A549 (cell line): ENCODE measurements around the gene ZNF287. TPM values are rescaled to one million over a fixed set of nuclear protein-coding genes. Genes with fewer than 3 reads are reported as not detected.

ENCODE experiments used
- ATAC-seq, 2 experiments: fragments of 200-7000 bp in 1 of 2; fragments of >200 bp in 1 of 2; cut with Nextera tagmentation in 1 of 2; cut with Tn5 transposase in 1 of 2; 3 replicates each; pipeline versions ENCODE4 v1.8.0 to v1.9.1; 2018 to 2020; ENCODE audit warnings: mild to moderate bottlenecking in 1 of 2, moderate library complexity in 1 of 2
- CTCF ChIA-PET: fragments of 300-600 bp; sonication (Branson Sonifier 250); formaldehyde crosslinking; extraction: SDS; loops from one replicate; lab custom pipeline; 2021; ENCODE audit warnings: antibody characterized with exemption, inconsistent platforms; lab: Yijun Ruan, JAX
- POLR2A ChIA-PET: fragments of 350-600 bp; formaldehyde crosslinking; extraction: SDS; loops from one replicate; lab custom pipeline; 2021; ENCODE audit warnings: antibody characterized with exemption, inconsistent platforms; lab: Yijun Ruan, JAX
- DNase-seq, 2 experiments: peaks; one replicate each; pipeline versions ENCODE4 v3.0.0 to v3.0.0-alpha.2; 2011 to 2016; ENCODE audit warnings: low read depth in 1 of 2, low spot score in 1 of 2
- FAIRE-seq: peaks from 2 replicates; lab custom pipeline; 2011; peaks lifted over from hg19 to GRCh38; lab: Jason Lieb, UNC
- H3K27ac ChIP-seq, 2 experiments: fragments of >200 bp; sonication (Bioruptor Twin); formaldehyde crosslinking; 3 replicates each; pipeline ENCODE4 v1.5.1; 2016 to 2017
- H3K4me1 ChIP-seq: fragments of >200 bp; sonication (Bioruptor Twin); formaldehyde crosslinking; 3 replicates; pipeline ENCODE4 v1.6.1; 2016
- H3K4me2 ChIP-seq: fragments of >200 bp; sonication (Bioruptor Twin); formaldehyde crosslinking; 3 replicates; pipeline ENCODE4 v1.6.1; 2016
- H3K4me3 ChIP-seq: fragments of >200 bp; sonication (Bioruptor Twin); formaldehyde crosslinking; 3 replicates; pipeline ENCODE4 v1.5.1; 2016
- H3K9me3 ChIP-seq: fragments of >200 bp; sonication (Bioruptor Twin); formaldehyde crosslinking; 3 replicates; pipeline ENCODE4 v1.6.1; 2016
- CBX8 ChIP-seq: fragments of 200-600 bp; sonication (generic); IDR thresholded peaks from 2 replicates; pipeline ENCODE4 v1.6.1; 2016
- CEBPB ChIP-seq, 2 experiments: fragments of >200 bp in 1 of 2; sonication (Bioruptor Twin) in 1 of 2; formaldehyde crosslinking in 1 of 2; IDR thresholded peaks; 2 replicates each; pipeline ENCODE4 v1.6.1; 2012 to 2016
- CHD2 ChIP-seq: fragments of 150-350 bp; IDR thresholded peaks from 2 replicates; pipeline ENCODE4 v1.6.1; 2014; ENCODE audit warnings: low read length; ENCODE audit not compliant: partially characterized antibody
- CHD4 ChIP-seq: fragments of 200-600 bp; sonication (generic); IDR thresholded peaks from 2 replicates; pipeline ENCODE4 v1.6.1; 2016; ENCODE audit warnings: antibody characterized with exemption, mild to moderate bottlenecking, borderline replicate concordance
- EHF ChIP-seq: fragments of 250-450 bp; sonication (Bioruptor Pico); IDR thresholded peaks from 2 replicates; pipeline ENCODE4 v1.5.0; 2020; ENCODE audit warnings: mild to moderate bottlenecking
- EHMT2 ChIP-seq: fragments of 200-600 bp; sonication (generic); IDR thresholded peaks from 2 replicates; pipeline ENCODE4 v1.6.1; 2016; ENCODE audit warnings: antibody characterized with exemption, low read depth, mild to moderate bottlenecking, moderate library complexity
- ESRRA ChIP-seq: fragments of 150-350 bp; IDR thresholded peaks from 2 replicates; pipeline ENCODE4 v1.6.1; 2014; ENCODE audit warnings: mild to moderate bottlenecking, low read length, borderline replicate concordance
- FOXS1 ChIP-seq: fragments of 250-450 bp; sonication (Bioruptor Pico); IDR thresholded peaks from 2 replicates; pipeline ENCODE4 v1.5.0; 2020; ENCODE audit warnings: mild to moderate bottlenecking, moderate library complexity
- HOXB5 ChIP-seq: fragments of 250-450 bp; sonication (Bioruptor Pico); IDR thresholded peaks from 2 replicates; pipeline ENCODE4 v1.5.0; 2020; ENCODE audit warnings: mild to moderate bottlenecking, moderate library complexity
- KDM5A ChIP-seq: fragments of 200-600 bp; sonication (generic); IDR thresholded peaks from 2 replicates; pipeline ENCODE4 v1.6.1; 2016; ENCODE audit warnings: antibody characterized with exemption, mild to moderate bottlenecking
- MAZ ChIP-seq: fragments of 150-350 bp; IDR thresholded peaks from 2 replicates; pipeline ENCODE4 v1.6.1; 2014; ENCODE audit warnings: antibody characterized with exemption, low read depth, low read length, borderline replicate concordance
- MYC ChIP-seq: IDR thresholded peaks from 2 replicates; pipeline ENCODE4 v1.6.1; 2012; ENCODE audit warnings: mild to moderate bottlenecking, inconsistent platforms, low read length, improper control_type of control experiment, borderline replicate concordance
- NFE2L2 ChIP-seq: fragments of 150-350 bp; conservative IDR thresholded peaks from 2 replicates; pipeline ENCODE4 v1.6.1; 2014; ENCODE audit warnings: low read length
- NPAS2 ChIP-seq: fragments of 250-450 bp; sonication (Bioruptor Pico); IDR thresholded peaks from 2 replicates; pipeline ENCODE4 v1.8.0; 2022; ENCODE audit warnings: mild to moderate bottlenecking, moderate library complexity, borderline replicate concordance
- PHF8 ChIP-seq: fragments of 200-600 bp; sonication (generic); IDR thresholded peaks from 2 replicates; pipeline ENCODE4 v1.6.1; 2016; ENCODE audit warnings: low read depth, mild to moderate bottlenecking, antibody characterized with exemption, moderate library complexity, borderline replicate concordance
- POLR2AphosphoS2 ChIP-seq: conservative IDR thresholded peaks from 2 replicates; pipeline ENCODE4 v1.6.1; 2012; ENCODE audit warnings: low read length, improper control_type of control experiment, inconsistent platforms
- RCOR1 ChIP-seq: fragments of 150-350 bp; IDR thresholded peaks from 2 replicates; pipeline ENCODE4 v1.6.1; 2014; ENCODE audit warnings: antibody characterized with exemption, low read length, low read depth
- RFX5 ChIP-seq: fragments of 450-650 bp; IDR thresholded peaks from 2 replicates; pipeline ENCODE4 v1.7.1; 2014; ENCODE audit warnings: antibody characterized with exemption, mild to moderate bottlenecking, moderate library complexity
- SREBF2 ChIP-seq: fragments of 450-650 bp; IDR thresholded peaks from 2 replicates; pipeline ENCODE4 v1.6.1; 2014; ENCODE audit warnings: mild to moderate bottlenecking, moderate library complexity
- ZC3H11A ChIP-seq: fragments of 450-650 bp; IDR thresholded peaks from 2 replicates; pipeline ENCODE4 v1.6.1; 2014; ENCODE audit warnings: antibody characterized with exemption, mild to moderate bottlenecking
- WGBS: methylation state at CpG from one replicate; pipeline ENCODE4 v1.1.6; 2017; ENCODE audit errors: missing lambda C conversion rate; 5-methylcytosine and 5-hydroxymethylcytosine counted together
- polyA plus RNA-seq, 4 experiments: library from polyadenylated mRNA; depleted of rRNA in 3 of 4; stranded (reverse); fragments of >200 nt; fragmentation: RNase III in 1 of 4; extraction: RNeasy Plus Mini Kit Qiagen cat#74134 plus additional on column Dnase treatment in 1 of 4; gene quantifications; 2 replicates in 3 of 4; 3 replicates in 1 of 4; pipeline ENCODE4 v1.2.3, GENCODE V29; 2011 to 2017
- TF ChIP-seq, protein P1 (sequence below): fragments of 450-650 bp; IDR thresholded peaks from 2 replicates; pipeline ENCODE4 v1.6.1; 2014; ENCODE audit warnings: antibody characterized with exemption
- TF ChIP-seq, protein P2 (sequence below): IDR thresholded peaks from 2 replicates; pipeline ENCODE4 v1.6.1; 2012
- TF ChIP-seq, protein P3 (sequence below): fragments of >200 bp; sonication (Bioruptor Twin); formaldehyde crosslinking; IDR thresholded peaks from 3 replicates; pipeline ENCODE4 v1.6.1; 2016
- TF ChIP-seq, protein P4 (sequence below): fragments of 200-600 bp; sonication (generic); IDR thresholded peaks from 2 replicates; pipeline ENCODE4 v1.6.1; 2016; ENCODE audit warnings: antibody characterized with exemption, mild to moderate bottlenecking, moderate library complexity

The ZNF287 gene
- polyA plus RNA-seq, 2 of the 4 experiments (the other 2 are of a cell fraction) = 13.5 to 16.7 TPM

DNA sequence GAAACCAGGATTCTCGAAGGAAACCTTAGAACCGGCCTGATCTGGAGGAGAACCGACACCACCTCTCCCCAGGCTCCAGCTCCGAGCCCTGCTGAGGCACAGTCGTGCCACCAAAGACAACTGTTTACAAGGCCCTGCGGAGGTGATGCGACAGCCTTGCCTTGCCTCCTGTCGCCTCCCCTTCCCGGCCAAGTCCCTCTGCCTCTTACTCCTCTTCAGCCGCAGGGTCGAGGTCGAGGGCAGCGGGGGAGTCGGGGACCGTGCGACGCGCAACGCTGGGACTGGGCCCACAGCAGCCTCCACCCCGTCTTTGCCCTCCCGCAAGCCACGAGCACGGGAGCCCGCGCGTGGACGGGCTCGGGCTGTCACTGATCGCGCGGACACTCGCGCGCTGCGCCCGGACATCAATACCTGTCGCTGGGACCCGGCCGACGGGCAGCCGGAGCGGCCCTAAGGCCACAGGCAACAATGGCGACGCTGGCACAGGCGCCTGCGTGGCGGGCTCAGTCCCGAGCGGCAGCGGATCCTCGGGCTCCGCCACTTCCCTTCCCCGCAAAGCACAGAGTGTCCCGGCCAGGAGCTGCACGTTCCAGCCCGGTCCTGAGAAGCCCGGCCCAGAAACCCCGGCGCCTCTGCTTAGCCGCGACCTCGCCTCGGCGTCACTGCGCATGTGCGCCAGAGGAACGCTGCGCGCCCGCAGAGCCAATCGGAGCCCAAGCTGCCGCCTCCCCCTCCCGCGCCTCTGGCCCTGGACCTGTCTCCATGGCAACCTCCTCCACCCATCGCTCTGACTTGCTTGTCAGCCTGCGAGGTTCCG lies at the start of gene ZNF287 (continued):
- TF ChIP-seq, protein P1, sequence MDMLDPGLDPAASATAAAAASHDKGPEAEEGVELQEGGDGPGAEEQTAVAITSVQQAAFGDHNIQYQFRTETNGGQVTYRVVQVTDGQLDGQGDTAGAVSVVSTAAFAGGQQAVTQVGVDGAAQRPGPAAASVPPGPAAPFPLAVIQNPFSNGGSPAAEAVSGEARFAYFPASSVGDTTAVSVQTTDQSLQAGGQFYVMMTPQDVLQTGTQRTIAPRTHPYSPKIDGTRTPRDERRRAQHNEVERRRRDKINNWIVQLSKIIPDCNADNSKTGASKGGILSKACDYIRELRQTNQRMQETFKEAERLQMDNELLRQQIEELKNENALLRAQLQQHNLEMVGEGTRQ = no peak
- TF ChIP-seq CBX8 (no peak), ESRRA (no peak), NPAS2 (no peak), MYC (no peak), CHD4 (no peak; the same call in 1 of the 2 replicates), ZC3H11A (no peak), CEBPB (IDR thresholded peaks at IDR 0.05) (no peak), RFX5 (no peak), EHMT2 (no peak), CHD2 (no peak), PHF8 (peak; percentile 87), SREBF2 (no peak), NFE2L2 (no peak), EHF (CRISPR knock-in tag) (no peak), MAZ (no peak), HOXB5 (0 out of 2 replicates have a peak, but pooled peaks have one; percentile 54), POLR2AphosphoS2 (no peak), KDM5A (0 out of 2 replicates have a peak, but pooled peaks have one; percentile 5)
- TF ChIP-seq, protein P2, sequence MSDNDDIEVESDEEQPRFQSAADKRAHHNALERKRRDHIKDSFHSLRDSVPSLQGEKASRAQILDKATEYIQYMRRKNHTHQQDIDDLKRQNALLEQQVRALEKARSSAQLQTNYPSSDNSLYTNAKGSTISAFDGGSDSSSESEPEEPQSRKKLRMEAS = peak; percentile 83
- TF ChIP-seq, protein P3, sequence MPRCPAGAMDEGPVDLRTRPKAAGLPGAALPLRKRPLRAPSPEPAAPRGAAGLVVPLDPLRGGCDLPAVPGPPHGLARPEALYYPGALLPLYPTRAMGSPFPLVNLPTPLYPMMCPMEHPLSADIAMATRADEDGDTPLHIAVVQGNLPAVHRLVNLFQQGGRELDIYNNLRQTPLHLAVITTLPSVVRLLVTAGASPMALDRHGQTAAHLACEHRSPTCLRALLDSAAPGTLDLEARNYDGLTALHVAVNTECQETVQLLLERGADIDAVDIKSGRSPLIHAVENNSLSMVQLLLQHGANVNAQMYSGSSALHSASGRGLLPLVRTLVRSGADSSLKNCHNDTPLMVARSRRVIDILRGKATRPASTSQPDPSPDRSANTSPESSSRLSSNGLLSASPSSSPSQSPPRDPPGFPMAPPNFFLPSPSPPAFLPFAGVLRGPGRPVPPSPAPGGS = 0 out of 3 replicates have a peak, but pooled peaks have one; percentile 20
- TF ChIP-seq, protein P4, sequence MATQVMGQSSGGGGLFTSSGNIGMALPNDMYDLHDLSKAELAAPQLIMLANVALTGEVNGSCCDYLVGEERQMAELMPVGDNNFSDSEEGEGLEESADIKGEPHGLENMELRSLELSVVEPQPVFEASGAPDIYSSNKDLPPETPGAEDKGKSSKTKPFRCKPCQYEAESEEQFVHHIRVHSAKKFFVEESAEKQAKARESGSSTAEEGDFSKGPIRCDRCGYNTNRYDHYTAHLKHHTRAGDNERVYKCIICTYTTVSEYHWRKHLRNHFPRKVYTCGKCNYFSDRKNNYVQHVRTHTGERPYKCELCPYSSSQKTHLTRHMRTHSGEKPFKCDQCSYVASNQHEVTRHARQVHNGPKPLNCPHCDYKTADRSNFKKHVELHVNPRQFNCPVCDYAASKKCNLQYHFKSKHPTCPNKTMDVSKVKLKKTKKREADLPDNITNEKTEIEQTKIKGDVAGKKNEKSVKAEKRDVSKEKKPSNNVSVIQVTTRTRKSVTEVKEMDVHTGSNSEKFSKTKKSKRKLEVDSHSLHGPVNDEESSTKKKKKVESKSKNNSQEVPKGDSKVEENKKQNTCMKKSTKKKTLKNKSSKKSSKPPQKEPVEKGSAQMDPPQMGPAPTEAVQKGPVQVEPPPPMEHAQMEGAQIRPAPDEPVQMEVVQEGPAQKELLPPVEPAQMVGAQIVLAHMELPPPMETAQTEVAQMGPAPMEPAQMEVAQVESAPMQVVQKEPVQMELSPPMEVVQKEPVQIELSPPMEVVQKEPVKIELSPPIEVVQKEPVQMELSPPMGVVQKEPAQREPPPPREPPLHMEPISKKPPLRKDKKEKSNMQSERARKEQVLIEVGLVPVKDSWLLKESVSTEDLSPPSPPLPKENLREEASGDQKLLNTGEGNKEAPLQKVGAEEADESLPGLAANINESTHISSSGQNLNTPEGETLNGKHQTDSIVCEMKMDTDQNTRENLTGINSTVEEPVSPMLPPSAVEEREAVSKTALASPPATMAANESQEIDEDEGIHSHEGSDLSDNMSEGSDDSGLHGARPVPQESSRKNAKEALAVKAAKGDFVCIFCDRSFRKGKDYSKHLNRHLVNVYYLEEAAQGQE = no peak

DNA sequence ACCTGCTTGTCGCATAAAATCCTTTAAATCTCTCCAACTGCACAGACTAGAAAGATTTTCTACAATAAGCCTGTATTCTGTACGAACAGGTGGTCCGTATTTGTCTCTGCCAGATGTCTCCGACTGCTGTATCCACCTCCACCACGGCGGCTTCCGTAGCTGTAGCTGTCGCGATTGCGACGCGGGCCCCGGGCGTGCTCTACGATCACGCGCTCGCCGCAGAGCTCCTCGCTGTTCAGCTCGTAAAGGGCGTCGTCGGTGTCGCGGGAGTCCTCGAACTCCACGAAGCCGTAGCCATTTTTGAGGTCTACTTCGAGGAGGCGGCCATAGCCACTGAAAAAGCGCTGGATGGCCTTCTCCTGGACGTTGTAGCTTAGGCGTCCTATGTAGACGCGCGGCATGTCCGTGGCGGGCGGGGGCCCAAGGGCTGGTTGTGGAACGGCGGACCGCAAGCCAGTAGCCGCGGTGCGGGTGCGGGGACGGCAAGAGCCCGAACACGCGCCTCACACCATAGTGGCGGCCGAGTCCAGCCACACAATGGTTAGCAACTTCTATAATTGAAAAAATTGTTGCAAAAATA lies 48.6 kb upstream of the ZNF287 start:
- ChIA-PET POLR2A (no interaction called here), CTCF (interaction anchor here (2.4 kb wide), 1 partner anchor 10 kb away, joined by 7 read pairs; no protein-coding TSS in a partner anchor)
- 86% methylated on average over 53 of the region's 53 CpGs for WGBS
- FAIRE-seq (no peak), ATAC-seq (no peak), DNase-seq (no peak)
- TF ChIP-seq RCOR1 (no peak), ESRRA (no peak), FOXS1 (CRISPR knock-in tag) (no peak)
- peaks cover 97% of the 10 kb centered on the region for H3K9me3 ChIP-seq
- H3K4me2 ChIP-seq = no peak overlapping the region
- no peak overlapping the region for H3K27ac ChIP-seq
- H3K4me3 ChIP-seq = no peak overlapping the region
- H3K4me1 ChIP-seq = no peaks in the 10 kb centered on the region
